ENCODE measurements around the gene DOP1B.

The DOP1B gene

DNA sequence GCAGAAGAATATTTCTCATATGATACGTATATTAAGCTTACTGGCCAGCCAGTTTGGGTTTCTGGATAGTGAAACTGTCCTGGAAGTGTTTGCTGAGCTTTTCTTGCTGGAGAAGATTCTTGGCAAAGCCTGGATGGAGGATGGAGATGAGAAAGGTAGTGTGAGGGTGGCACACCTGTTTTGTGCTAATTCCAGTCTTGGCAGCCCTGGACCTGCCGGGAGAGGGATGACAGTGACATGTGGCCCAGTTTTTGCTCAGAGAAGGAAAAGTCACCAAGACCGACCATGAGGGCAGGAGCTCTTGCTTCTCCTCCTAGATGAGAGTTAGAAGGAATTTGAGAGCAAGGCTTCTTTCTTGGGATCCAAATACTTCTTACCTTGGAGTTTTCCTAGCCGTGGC is 34.1 kb downstream of the DOP1B start:
- no peak overlapping the region for H4K91ac ChIP-seq (ENCODE audit: low read depth, low read length)
- H4K8ac ChIP-seq (ENCODE audit: low read depth, low read length): no peak overlapping the region
- H3K9ac ChIP-seq (ENCODE audit: low read length): no peak overlapping the region
- no peak overlapping the region for H3K4ac ChIP-seq (ENCODE audit: low read depth, low read length)
- H3K27me3 ChIP-seq (ENCODE audit: insufficient read depth, low read length): no peaks in the 10 kb centered on the region
- no peaks in the 10 kb centered on the region for H3K36me3 ChIP-seq (ENCODE audit: control insufficient read depth in 1 of 2, insufficient read depth in 2 of 2, low read length in 2 of 2)
- peaks cover 21 to 24% of the 10 kb centered on the region in 2 experiments for H3K4me1 ChIP-seq (ENCODE audit: control insufficient read depth in 1 of 2, insufficient read depth in 2 of 2, low read length in 2 of 2)
- no peak overlapping the region for H3K4me2 ChIP-seq (ENCODE audit: low read length)
- H2BK5ac ChIP-seq (ENCODE audit: low read depth, low read length, poor library complexity): peak overlapping the region; percentile 7
- H3K79me1 ChIP-seq (ENCODE audit: low read length): peaks cover 7% of the 10 kb centered on the region
- H3K27ac ChIP-seq (ENCODE audit: low read depth, low read length): no peak overlapping the region
- no peak overlapping the region for H3K14ac ChIP-seq (ENCODE audit: low read length)
- H2AK5ac ChIP-seq (ENCODE audit: low read length): no peak overlapping the region
- H4K12ac ChIP-seq (ENCODE audit: low read depth, low read length): no peak overlapping the region
- no peak for DNase-seq
- H2BK12ac ChIP-seq (ENCODE audit: low read length): no peak overlapping the region
- H3K23ac ChIP-seq (ENCODE audit: low read length): no peak overlapping the region
- H3K9me3 ChIP-seq (ENCODE audit: insufficient read depth, low read depth, low read length): no peaks in the 10 kb centered on the region
- H3K4me3 ChIP-seq (ENCODE audit: low read depth, low read length): no peak overlapping the region
- no peak overlapping the region for H3K18ac ChIP-seq (ENCODE audit: low read length)
- no CpG with 5 or more reads among the region's 4 CpGs for WGBS (ENCODE audit: extremely low coverage, insufficient coverage, insufficient read length)
- H3K79me2 ChIP-seq (ENCODE audit: control insufficient read depth, insufficient read depth, low read length, poor library complexity): peaks cover 3% of the 10 kb centered on the region
- H2BK120ac ChIP-seq (ENCODE audit: insufficient read depth, low read length, poor library complexity): no peak overlapping the region
- no peak overlapping the region for H2AFZ ChIP-seq (ENCODE audit: insufficient read depth, low read length, poor library complexity)

DNA sequence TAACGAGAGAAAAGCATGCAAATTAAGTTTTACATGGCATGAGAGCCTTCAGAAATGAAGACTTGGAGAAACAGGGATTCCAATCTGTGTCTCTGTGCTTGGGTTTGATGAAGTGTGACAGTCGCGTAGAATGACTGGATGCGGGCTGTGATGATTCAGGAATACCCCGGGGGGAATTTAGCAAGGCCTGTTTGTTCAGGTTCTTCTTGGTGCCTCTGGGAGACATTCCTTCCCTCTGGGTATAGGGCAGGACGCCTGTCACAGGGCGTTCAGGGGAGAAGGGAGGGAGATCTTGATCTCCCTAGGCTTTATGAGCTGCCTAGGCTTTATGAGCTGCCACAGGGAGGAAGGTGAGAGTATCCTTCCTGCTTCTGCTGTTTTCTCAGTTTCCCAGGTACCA is 36.6 kb downstream of the DOP1B start:
- H3K4me2 ChIP-seq (ENCODE audit: low read length): peak overlapping the region; percentile 16
- no CpG with 5 or more reads among the region's 7 CpGs for WGBS (ENCODE audit: extremely low coverage, insufficient coverage, insufficient read length)

DNA sequence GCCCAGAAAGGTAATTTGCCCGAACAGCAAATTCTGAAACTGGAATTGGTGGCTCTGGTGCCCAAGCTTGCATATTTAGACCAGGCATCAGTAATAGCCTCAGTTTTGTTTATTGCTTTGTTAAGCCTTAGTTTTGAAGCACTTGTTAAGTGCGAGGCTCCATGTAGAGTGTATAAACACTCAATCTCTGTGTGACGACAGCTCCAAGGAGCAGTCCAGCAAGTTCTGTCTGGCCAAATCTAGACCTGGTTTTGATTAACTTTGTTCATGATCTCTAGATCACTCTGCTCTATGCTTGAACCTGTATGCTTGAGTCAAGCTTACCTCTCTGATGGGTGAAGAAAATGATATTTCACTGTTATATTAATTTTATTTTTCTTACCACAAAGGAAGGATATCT is 37.4 kb downstream of the DOP1B start:
- H3K23ac ChIP-seq (ENCODE audit: low read length): no peak overlapping the region
- no peak for DNase-seq
- peaks cover 13% of the 10 kb centered on the region for H3K79me1 ChIP-seq (ENCODE audit: low read length)
- no peaks in the 10 kb centered on the region for H3K27me3 ChIP-seq (ENCODE audit: insufficient read depth, low read length)
- no peak overlapping the region for H4K8ac ChIP-seq (ENCODE audit: low read depth, low read length)
- no peak overlapping the region for H3K18ac ChIP-seq (ENCODE audit: low read length)
- H3K36me3 ChIP-seq (ENCODE audit: control insufficient read depth in 1 of 2, insufficient read depth in 2 of 2, low read length in 2 of 2): peaks cover 0 to 2% of the 10 kb centered on the region in 2 experiments
- H4K12ac ChIP-seq (ENCODE audit: low read depth, low read length): no peak overlapping the region
- H2BK12ac ChIP-seq (ENCODE audit: low read length): no peak overlapping the region
- H3K9me3 ChIP-seq (ENCODE audit: insufficient read depth, low read depth, low read length): no peaks in the 10 kb centered on the region
- no peak overlapping the region for H3K4me3 ChIP-seq (ENCODE audit: low read depth, low read length)
- no peak overlapping the region for H3K4me2 ChIP-seq (ENCODE audit: low read length)
- H3K4me1 ChIP-seq (ENCODE audit: control insufficient read depth in 1 of 2, insufficient read depth in 2 of 2, low read length in 2 of 2): peaks cover 18 to 24% of the 10 kb centered on the region in 2 experiments
- no peak overlapping the region for H3K9ac ChIP-seq (ENCODE audit: low read length)
- no peak overlapping the region for H2BK5ac ChIP-seq (ENCODE audit: low read depth, low read length, poor library complexity)
- H2BK120ac ChIP-seq (ENCODE audit: insufficient read depth, low read length, poor library complexity): no peak overlapping the region
- peaks cover 3% of the 10 kb centered on the region for H3K79me2 ChIP-seq (ENCODE audit: control insufficient read depth, insufficient read depth, low read length, poor library complexity)
- WGBS (ENCODE audit: extremely low coverage, insufficient coverage, insufficient read length): no CpG with 5 or more reads among the region's 3 CpGs
- H2AFZ ChIP-seq (ENCODE audit: insufficient read depth, low read length, poor library complexity): no peak overlapping the region
- H2AK5ac ChIP-seq (ENCODE audit: low read length): no peak overlapping the region
- H3K4ac ChIP-seq (ENCODE audit: low read depth, low read length): no peak overlapping the region
- no peak overlapping the region for H4K91ac ChIP-seq (ENCODE audit: low read depth, low read length)
- no peak overlapping the region for H3K27ac ChIP-seq (ENCODE audit: low read depth, low read length)
- no peak overlapping the region for H3K14ac ChIP-seq (ENCODE audit: low read length)

More for the DNA sequence above, 36.6 kb downstream of the DOP1B start:
- peak; percentile 97 to 99 for DNase-seq
- no peak overlapping the region for H3K4me3 ChIP-seq (ENCODE audit: low read depth, low read length)
- H3K4ac ChIP-seq (ENCODE audit: low read depth, low read length): peak overlapping the region; percentile 76
- H3K14ac ChIP-seq (ENCODE audit: low read length): peak overlapping the region; percentile 84
- H3K23ac ChIP-seq (ENCODE audit: low read length): no peak overlapping the region
- peaks cover 7% of the 10 kb centered on the region for H3K79me1 ChIP-seq (ENCODE audit: low read length)
- H3K9ac ChIP-seq (ENCODE audit: low read length): no peak overlapping the region
- H4K91ac ChIP-seq (ENCODE audit: low read depth, low read length): peak overlapping the region; percentile 85
- no peaks in the 10 kb centered on the region for H3K9me3 ChIP-seq (ENCODE audit: insufficient read depth, low read depth, low read length)
- H4K8ac ChIP-seq (ENCODE audit: low read depth, low read length): peak overlapping the region; percentile 84
- peak overlapping the region; percentile 51 for H4K12ac ChIP-seq (ENCODE audit: low read depth, low read length)
- H2BK5ac ChIP-seq (ENCODE audit: low read depth, low read length, poor library complexity): peak overlapping the region; percentile 70
- no peaks in the 10 kb centered on the region for H3K36me3 ChIP-seq (ENCODE audit: control insufficient read depth in 1 of 2, insufficient read depth in 2 of 2, low read length in 2 of 2)
- H3K79me2 ChIP-seq (ENCODE audit: control insufficient read depth, insufficient read depth, low read length, poor library complexity): peaks cover 3% of the 10 kb centered on the region
- H2AFZ ChIP-seq (ENCODE audit: insufficient read depth, low read length, poor library complexity): peak overlapping the region; percentile 31
- peak overlapping the region; percentile 84 for H2AK5ac ChIP-seq (ENCODE audit: low read length)
- H3K27me3 ChIP-seq (ENCODE audit: insufficient read depth, low read length): no peaks in the 10 kb centered on the region
- peak overlapping the region; percentile 87 for H2BK120ac ChIP-seq (ENCODE audit: insufficient read depth, low read length, poor library complexity)
- H3K27ac ChIP-seq (ENCODE audit: low read depth, low read length): peak overlapping the region; percentile 90
- peak overlapping the region; percentile 73 for H2BK12ac ChIP-seq (ENCODE audit: low read length)
- peak overlapping the region; percentile 85 for H3K18ac ChIP-seq (ENCODE audit: low read length)
- peaks cover 18 to 23% of the 10 kb centered on the region in 2 experiments for H3K4me1 ChIP-seq (ENCODE audit: control insufficient read depth in 1 of 2, insufficient read depth in 2 of 2, low read length in 2 of 2)

DNA sequence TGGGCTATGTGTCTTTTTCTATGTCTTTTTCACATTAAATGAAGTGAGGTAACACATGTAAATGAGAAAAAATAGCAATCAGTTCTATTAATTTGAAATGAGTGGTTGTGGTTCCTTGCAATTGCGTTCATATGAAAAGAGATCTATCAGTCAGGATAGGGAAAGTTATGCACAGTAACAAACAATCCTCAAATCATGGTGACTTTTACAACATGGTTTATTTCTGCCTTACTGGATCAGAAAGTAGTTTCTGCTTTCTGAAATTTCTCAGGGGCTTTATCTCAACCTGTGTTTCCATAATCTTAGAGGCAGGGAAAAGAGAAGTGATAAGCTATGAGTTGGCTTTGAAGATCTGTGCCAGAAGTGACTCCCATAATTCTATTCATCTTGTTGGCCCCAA is 39.0 kb downstream of the DOP1B start:
- DNase-seq: no peak
- Histone ChIP-seq H2BK5ac (ENCODE audit: low read depth, low read length, poor library complexity) (no peak overlapping the region), H3K9me3 (ENCODE audit: insufficient read depth, low read depth, low read length) (no peaks in the 10 kb centered on the region), H3K27ac (ENCODE audit: low read depth, low read length) (no peak overlapping the region), H4K91ac (ENCODE audit: low read depth, low read length) (no peak overlapping the region), H4K8ac (ENCODE audit: low read depth, low read length) (no peak overlapping the region), H3K4ac (ENCODE audit: low read depth, low read length) (no peak overlapping the region), H3K36me3 (ENCODE audit: control insufficient read depth in 1 of 2, insufficient read depth in 2 of 2, low read length in 2 of 2) (peaks cover 2 to 4% of the 10 kb centered on the region in 2 experiments), H3K9ac (ENCODE audit: low read length) (no peak overlapping the region), H3K18ac (ENCODE audit: low read length) (no peak overlapping the region), H2AK5ac (ENCODE audit: low read length) (no peak overlapping the region), H3K79me1 (ENCODE audit: low read length) (peaks cover 13% of the 10 kb centered on the region), H2AFZ (ENCODE audit: insufficient read depth, low read length, poor library complexity) (no peak overlapping the region), H4K12ac (ENCODE audit: low read depth, low read length) (no peak overlapping the region), H3K23ac (ENCODE audit: low read length) (no peak overlapping the region), H2BK120ac (ENCODE audit: insufficient read depth, low read length, poor library complexity) (no peak overlapping the region), H3K27me3 (ENCODE audit: insufficient read depth, low read length) (no peaks in the 10 kb centered on the region), H3K14ac (ENCODE audit: low read length) (no peak overlapping the region), H3K4me1 (ENCODE audit: control insufficient read depth in 1 of 2, insufficient read depth in 2 of 2, low read length in 2 of 2) (peaks cover 18 to 24% of the 10 kb centered on the region in 2 experiments), H3K79me2 (ENCODE audit: control insufficient read depth, insufficient read depth, low read length, poor library complexity) (peaks cover 3% of the 10 kb centered on the region), H2BK12ac (ENCODE audit: low read length) (no peak overlapping the region), H3K4me3 (ENCODE audit: low read depth, low read length) (no peak overlapping the region), H3K4me2 (ENCODE audit: low read length) (no peak overlapping the region)
- no CpG with 5 or more reads among the region's 1 CpG for WGBS (ENCODE audit: extremely low coverage, insufficient coverage, insufficient read length)
